RWPE2 (cell line): ENCODE data around the gene PLA2G4F.

Source experiments
- ATAC-seq: fragments of 200-7000 bp; cut with Tn5 transposase; 3 replicates; pipeline ENCODE4 v1.9.1; 2021; ENCODE audit warnings: low read depth
- DNase-seq: peaks from one replicate; pipeline ENCODE4 v3.0.0-alpha.2; 2020; ENCODE audit warnings: low spot score
- H3K27ac ChIP-seq: fragments of 450-650 bp; 2 replicates; pipeline ENCODE4 v1.5.1; 2017; ENCODE audit warnings: mild to moderate bottlenecking; ENCODE audit not compliant: poor library complexity, severe bottlenecking
- H3K27me3 ChIP-seq: fragments of 250-450 bp; sonication (Bioruptor Pico); 2 replicates; pipeline ENCODE4 v1.5.1; 2021; ENCODE audit warnings: mild to moderate bottlenecking, moderate library complexity; ENCODE audit not compliant: insufficient read depth, poor library complexity, severe bottlenecking
- H3K36me3 ChIP-seq: fragments of 250-450 bp; sonication (Bioruptor Pico); 2 replicates; pipeline ENCODE4 v1.5.1; 2020; ENCODE audit warnings: low read depth, mild to moderate bottlenecking, moderate library complexity
- H3K4me1 ChIP-seq: fragments of 250-450 bp; sonication (Bioruptor Pico); 2 replicates; pipeline ENCODE4 v1.5.1; 2021; ENCODE audit warnings: mild to moderate bottlenecking, moderate library complexity; ENCODE audit not compliant: insufficient read depth, poor library complexity, severe bottlenecking
- H3K4me3 ChIP-seq: fragments of 250-450 bp; sonication (Bioruptor Pico); 2 replicates; pipeline ENCODE4 v1.5.1; 2021; ENCODE audit warnings: mild to moderate bottlenecking, moderate library complexity; ENCODE audit not compliant: severe bottlenecking
- H3K9me3 ChIP-seq: fragments of 250-450 bp; sonication (Bioruptor Pico); 2 replicates; pipeline ENCODE4 v1.5.1; 2021; ENCODE audit warnings: mild to moderate bottlenecking, moderate library complexity; ENCODE audit not compliant: severe bottlenecking
- CTCF ChIP-seq: fragments of 450-650 bp; IDR thresholded peaks from one replicate; pipeline ENCODE4 v1.5.1; 2017; ENCODE audit warnings: mild to moderate bottlenecking, moderate library complexity; ENCODE audit not compliant: poor library complexity, severe bottlenecking

The PLA2G4F gene

GRCh38 chr15:42190370-42190769, 33.9 kb upstream of the PLA2G4F start:
- ATAC-seq (no peak), DNase-seq (no peak)
- no peaks in the 10 kb centered on the region for H3K4me1 ChIP-seq
- TF ChIP-seq CTCF = no peak
- no peak overlapping the region for H3K4me3 ChIP-seq
- no peaks in the 10 kb centered on the region for H3K27me3 ChIP-seq
- H3K27ac ChIP-seq = no peak overlapping the region
- H3K9me3 ChIP-seq = no peaks in the 10 kb centered on the region
- H3K36me3 ChIP-seq = peaks cover 73% of the 10 kb centered on the region

DNA sequence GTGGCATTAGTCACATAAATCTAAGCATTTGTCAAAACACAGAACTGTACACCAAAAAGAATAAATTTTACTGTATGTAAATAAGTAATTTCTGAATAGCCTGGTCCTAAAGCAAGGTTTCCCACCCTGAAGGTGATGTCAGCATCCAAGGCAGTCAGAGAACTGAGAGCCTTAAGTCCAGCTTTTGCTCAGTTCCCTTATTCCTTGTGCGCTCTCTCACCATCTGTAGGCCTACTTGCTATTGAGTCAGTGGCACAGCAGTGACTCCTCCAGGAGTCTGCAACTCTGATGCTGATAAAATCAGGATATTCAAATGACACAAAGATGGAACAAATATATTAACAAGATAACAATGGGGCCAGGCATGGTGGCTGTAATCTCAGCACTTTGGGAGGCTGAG, 29.4 kb upstream of the PLA2G4F start:
- no peak for TF ChIP-seq CTCF
- H3K27me3 ChIP-seq = no peaks in the 10 kb centered on the region
- ATAC-seq (no peak), DNase-seq (no peak)
- no peaks in the 10 kb centered on the region for H3K9me3 ChIP-seq
- no peaks in the 10 kb centered on the region for H3K4me1 ChIP-seq
- no peak overlapping the region for H3K4me3 ChIP-seq
- H3K36me3 ChIP-seq = peaks cover 89% of the 10 kb centered on the region
- H3K27ac ChIP-seq = no peak overlapping the region

GRCh38 chr15:42184736-42185135, 28.3 kb upstream of the PLA2G4F start:
- no peak overlapping the region for H3K4me3 ChIP-seq
- no peaks in the 10 kb centered on the region for H3K9me3 ChIP-seq
- H3K36me3 ChIP-seq = peaks cover 90% of the 10 kb centered on the region
- DNase-seq (no peak), ATAC-seq (no peak)
- H3K4me1 ChIP-seq = no peaks in the 10 kb centered on the region
- no peak for TF ChIP-seq CTCF
- H3K27ac ChIP-seq = no peak overlapping the region
- no peaks in the 10 kb centered on the region for H3K27me3 ChIP-seq

DNA sequence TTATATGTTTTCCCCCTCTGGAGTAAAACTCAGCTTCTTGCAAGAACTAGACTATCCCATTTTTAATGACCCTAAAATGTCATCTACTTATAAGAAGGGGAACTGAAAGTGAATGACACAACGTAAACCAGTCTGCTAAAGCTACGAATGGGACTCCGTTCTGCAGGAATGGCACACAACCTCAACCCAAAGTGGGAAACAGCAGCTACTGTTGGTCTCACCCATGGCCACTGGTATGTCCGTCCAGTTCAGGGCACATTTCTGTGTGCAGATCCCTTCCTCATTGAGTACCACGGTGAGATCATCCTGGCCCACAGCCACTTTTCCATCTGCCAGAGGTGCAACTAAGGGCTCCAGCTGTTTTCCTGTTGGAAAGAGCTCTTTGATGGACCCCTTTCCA, 27.9 kb upstream of the PLA2G4F start:
- ATAC-seq = no peak
- Histone ChIP-seq H3K9me3 (no peaks in the 10 kb centered on the region), H3K27me3 (no peaks in the 10 kb centered on the region), H3K36me3 (peaks cover 92% of the 10 kb centered on the region), H3K4me1 (no peaks in the 10 kb centered on the region), H3K27ac (no peak overlapping the region), H3K4me3 (no peak overlapping the region)
- TF ChIP-seq CTCF = no peak
- DNase-seq = no peak

- Histone ChIP-seq H3K9me3 (no peaks in the 10 kb centered on the region), H3K4me1 (no peaks in the 10 kb centered on the region), H3K27ac (no peak overlapping the region), H3K4me3 (no peak overlapping the region), H3K36me3 (peaks cover 89% of the 10 kb centered on the region), H3K27me3 (no peaks in the 10 kb centered on the region)
- no peak for ATAC-seq
- TF ChIP-seq CTCF = no peak
- no peak for DNase-seq
These were observed 26.5 kb upstream of the PLA2G4F start for GRCh38 chr15:42182961-42183360.
